HG03469 (cell line): ENCODE data around the gene ZNHIT1.
"Not testable (repeated sequence)": the region's sequence is repeated elsewhere in the genome, so short reads cannot be mapped to it uniquely, and the experiment has no call there.

ENCODE experiments used
- ATAC-seq: cut with Tn5 transposase; IDR thresholded peaks from one replicate; pipeline ENCODE4 v1.9.1; 2021; ENCODE audit warnings: mild to moderate bottlenecking, moderate library complexity, moderate number of reproducible peaks; ENCODE audit not compliant: unreplicated experiment

Gene ZNHIT1

GRCh38 chr7:101240226-101241014 lies 22.5 kb downstream of the ZNHIT1 start:
- no peak for ATAC-seq

DNA sequence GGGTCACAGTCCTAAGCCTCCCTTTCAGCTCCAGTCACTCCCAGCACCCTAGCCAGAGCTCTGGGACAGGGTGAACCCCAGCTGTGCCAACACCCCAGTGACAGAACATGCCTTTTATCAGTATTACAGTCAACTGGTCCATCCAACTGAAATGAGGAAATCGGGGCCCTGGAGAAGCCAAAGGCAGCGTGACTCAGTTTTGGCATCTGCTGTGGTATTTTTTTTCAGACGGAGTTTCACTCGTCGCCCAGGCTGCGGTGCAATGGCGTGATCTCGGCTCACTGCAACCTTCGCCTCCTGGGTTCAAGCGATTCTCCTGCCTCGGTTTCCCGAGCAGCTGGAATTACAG lies 23.0 kb downstream of the ZNHIT1 start:
- ATAC-seq: no peak

DNA sequence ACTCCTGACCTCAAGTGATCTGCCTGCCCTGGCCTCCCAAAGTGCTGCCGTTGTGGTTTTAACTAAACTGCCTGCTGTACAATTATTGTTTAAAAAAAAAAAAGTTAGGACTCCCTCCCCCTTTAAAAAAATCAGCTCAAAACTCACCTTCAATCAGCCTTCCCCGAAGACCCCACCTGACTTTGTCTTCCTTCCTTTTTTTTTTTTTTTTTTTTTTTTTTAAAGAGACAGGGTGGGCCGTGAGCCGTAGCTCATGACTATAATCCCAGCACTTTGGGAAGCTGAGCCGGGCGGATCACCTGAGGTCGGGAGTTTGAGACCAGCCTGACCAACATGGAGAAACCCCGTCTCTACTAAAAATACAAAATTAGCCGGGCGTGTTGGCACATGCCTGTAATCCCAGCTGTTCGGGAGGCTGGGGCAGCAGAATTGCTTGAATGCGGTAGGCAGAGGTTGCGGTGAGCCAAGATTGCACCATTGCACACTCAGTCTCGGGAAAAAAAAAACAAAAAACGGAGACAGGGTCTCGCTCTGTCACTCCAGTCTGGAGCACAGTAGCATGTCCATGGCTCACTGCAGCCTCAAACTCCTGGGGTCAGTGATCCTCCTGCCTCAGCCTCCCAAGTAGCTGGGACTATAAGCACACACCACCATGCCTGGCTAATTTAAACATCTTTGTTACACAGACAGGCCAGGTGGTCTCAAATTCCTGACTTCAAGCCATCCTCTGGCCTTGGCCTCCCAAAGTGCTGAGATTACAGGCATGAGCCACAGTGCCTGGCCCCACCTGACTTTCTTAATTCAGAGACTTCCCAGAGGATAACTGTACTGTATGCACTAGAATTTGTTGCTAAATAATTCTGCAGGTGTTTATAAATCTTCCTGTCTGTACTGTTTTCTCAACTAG lies 23.7 kb downstream of the ZNHIT1 start:
- ATAC-seq: no peak

- no peak for ATAC-seq
Measured at GRCh38 chr7:101243646-101244374, 25.8 kb downstream of the ZNHIT1 start.

DNA sequence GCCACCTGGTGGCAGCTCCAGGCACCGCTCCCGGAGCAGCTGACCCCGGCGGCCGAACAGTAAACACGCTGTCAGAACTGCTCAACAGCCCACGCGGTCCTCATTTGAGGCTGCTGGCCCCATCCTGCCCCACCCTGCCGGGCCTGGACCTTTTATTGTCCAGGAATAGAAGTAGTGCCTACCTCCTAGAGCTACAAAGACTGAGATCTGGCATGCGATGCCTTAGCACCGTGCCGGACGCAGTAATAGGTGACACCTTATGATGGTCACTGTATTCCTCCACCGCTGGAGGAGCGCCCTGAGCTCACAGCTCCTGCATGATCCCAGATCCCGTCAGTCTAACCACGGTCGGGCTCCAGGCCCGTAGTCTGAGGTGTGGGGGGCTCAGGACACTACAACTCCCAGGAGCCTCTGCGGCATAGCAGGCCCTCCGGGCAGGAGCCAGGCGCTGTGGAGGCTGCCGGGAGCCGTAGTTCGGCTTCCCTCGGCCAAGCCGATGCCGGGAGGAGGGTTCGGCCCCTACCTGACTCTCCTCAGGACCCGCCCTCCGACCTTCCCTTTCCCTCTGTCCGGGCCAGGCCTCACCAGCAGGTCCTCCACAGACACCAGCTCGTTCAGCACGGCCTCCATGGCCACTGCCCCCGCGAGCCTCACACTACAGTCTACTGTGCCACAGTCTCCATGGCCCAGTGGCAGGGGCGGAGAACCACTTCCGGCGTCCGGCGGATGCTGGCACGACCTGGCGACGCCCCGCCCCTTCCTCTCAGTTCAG lies 26.6 kb downstream of the ZNHIT1 start, which contains the start of gene FIS1:
Gene FIS1, minus strand, starts transcription at position 707 of the 772 bp plus-strand sequence. Its CDS starts 77 bp downstream, at position 630.
- peak; percentile 70 for ATAC-seq

DNA sequence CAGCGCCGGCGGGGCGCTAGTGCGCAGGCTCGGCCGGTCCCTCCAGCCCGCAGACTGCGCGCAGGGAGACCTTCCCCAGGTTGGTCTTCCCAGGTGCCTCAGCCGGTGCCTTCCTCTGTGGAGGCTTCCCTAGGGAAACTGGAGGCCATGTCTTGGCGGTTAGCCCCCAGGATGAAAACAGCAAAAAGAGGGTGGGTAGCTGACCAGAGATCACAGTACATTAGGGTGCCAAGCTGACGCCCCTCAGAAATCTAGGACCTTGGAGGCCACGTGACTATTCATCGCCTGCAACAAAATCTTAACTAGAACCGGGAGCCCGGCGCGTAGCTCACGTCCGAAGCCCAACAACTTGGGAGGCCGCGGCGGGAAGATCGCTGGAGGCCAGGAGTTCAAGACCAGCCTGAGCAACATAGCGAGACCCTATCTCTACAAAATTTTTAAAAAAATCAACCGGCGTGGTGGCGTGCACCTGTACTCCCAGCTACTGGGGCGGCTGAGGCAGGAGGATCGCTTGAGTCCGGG lies 27.2 kb downstream of the ZNHIT1 start:
- no peak for ATAC-seq

DNA sequence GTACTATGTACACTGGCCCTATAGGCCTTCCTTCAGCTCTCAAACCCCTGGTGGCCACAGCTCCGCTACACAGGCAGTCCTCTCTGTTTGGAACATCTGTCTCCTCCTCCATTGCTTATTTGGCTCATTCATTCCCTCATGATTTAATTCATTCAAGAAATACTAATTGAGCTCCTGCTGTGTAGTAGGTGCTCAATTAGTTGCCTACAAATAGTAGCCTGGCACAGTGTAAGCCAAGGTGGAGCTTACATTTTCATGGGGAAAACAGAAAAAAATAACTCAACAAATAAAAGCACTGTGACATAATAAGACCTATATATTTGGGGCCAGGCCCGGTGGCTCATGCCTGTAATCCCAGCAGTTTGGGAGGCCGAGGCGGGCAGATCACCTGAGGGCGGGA lies 30.3 kb downstream of the ZNHIT1 start:
- no peak for ATAC-seq

GRCh38 chr7:101250324-101250723 lies 32.4 kb downstream of the ZNHIT1 start:
- no peak for ATAC-seq

DNA sequence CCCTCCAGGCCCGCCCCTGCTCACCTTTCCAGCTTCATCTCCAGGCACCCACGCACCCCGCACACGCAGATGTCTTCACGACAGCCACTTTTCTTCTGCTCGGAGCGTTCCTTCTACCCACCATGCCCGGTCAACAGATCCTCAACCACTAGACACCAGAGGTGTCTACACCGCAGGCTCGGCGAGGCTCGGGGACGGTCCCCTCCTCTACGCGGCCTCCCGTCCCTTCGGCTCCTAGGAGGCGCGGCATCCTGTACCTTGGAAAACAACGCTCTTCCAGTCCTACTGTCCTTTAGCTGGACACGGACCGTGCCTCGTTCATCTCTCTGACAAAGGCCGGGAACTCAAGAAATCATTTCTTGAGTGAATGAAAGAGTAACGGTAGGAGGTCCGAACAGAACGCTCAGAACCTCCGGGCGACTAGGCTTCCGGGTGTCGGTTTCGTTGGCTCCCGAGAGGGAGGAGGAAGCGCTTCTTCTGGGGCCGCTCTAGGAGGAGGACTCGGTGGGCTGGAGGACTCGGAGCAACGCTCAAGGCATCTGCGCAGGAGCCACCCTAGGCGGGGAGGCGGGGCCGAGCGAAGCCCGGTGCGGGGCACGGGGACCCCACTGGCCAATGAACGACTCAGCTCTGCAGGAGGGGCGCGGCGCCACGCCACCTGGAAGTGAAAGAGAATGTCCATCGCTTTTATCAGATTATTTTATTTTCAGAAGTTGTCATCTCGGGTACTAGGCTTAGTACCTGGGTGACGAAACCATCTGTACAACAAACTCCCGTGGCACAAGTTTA lies 34.1 kb downstream of the ZNHIT1 start:
- ATAC-seq: peak; percentile 88

DNA sequence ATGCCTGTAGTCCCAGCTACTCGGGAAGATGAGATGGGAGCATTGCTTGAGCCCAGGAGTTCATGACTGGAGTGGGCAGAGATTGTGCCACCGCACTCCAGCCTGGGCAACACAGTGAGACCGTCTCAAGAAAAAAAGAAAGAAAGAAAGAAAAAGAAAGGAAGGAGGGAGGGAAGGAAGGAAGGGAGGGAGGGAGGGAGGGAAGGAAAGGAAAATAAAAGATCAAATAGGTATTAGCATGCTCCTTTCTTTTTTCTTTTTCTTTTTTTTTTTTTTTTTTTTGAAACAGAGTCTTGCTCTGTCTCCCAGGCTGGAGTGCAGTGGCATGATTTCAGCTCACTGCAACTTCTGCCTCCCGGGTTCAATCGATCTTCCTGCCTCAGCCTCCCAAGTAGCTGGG lies 35.2 kb downstream of the ZNHIT1 start:
- ATAC-seq: not testable (repeated sequence)

GRCh38 chr7:101255796-101256195 lies 37.8 kb downstream of the ZNHIT1 start:
- ATAC-seq: no peak

- no peak for ATAC-seq
Measured at GRCh38 chr7:101258243-101258731, 40.3 kb downstream of the ZNHIT1 start.

- not testable (repeated sequence) for ATAC-seq
Measured at GRCh38 chr7:101264102-101264706, 46.2 kb downstream of the ZNHIT1 start.

- no peak for ATAC-seq
Measured at GRCh38 chr7:101265622-101266516, 47.9 kb downstream of the ZNHIT1 start.

- no peak for ATAC-seq
Measured at GRCh38 chr7:101269664-101270063, 51.7 kb downstream of the ZNHIT1 start.

GRCh38 chr7:101271021-101271420 lies 53.1 kb downstream of the ZNHIT1 start:
- ATAC-seq: no peak

DNA sequence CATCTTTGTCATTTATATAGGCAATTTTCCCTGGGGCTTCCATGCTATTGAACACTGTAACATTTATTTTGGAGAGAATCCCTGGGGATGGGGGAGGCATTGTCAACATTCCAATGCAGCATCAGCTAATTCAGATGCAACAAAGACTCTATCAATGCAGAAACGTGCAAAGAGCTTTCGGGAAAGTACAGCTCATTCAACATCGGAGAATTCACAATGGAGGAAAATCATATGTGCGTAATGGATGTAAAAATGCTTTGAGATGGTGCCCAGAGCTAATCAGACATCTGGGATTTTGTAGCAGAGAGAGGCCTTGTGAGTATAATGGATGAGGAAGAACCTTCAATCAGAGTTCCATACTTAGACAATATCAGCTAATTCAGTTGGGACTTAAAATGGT lies 55.2 kb downstream of the ZNHIT1 start:
- no peak for ATAC-seq
